Measurements from ENCODE around the gene CSRNP3.

DNA sequence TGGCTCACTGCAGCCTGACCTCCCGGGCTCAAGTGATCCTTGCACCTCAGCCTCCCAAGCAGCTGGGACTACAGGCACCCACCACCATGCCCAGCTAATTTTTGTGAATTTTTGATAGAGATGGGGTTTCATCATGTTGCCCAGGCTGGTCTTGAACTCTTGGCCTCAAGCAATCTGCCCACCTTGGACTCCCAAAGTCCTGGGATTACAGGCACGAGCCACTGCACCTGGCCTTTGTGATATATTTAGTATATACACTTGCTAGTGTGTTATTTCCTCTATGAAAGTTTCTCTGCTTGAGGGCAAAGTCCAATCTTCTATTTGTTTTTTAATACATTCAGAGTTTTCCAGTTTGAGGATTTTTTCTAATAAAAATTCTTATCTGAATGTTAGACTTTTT is 205.3 kb downstream of the CSRNP3 start:
- no peak for TF ChIP-seq EZH2 (IDR thresholded peaks at IDR 0.05; ENCODE audit: low read length)
- TF ChIP-seq, protein P1, sequence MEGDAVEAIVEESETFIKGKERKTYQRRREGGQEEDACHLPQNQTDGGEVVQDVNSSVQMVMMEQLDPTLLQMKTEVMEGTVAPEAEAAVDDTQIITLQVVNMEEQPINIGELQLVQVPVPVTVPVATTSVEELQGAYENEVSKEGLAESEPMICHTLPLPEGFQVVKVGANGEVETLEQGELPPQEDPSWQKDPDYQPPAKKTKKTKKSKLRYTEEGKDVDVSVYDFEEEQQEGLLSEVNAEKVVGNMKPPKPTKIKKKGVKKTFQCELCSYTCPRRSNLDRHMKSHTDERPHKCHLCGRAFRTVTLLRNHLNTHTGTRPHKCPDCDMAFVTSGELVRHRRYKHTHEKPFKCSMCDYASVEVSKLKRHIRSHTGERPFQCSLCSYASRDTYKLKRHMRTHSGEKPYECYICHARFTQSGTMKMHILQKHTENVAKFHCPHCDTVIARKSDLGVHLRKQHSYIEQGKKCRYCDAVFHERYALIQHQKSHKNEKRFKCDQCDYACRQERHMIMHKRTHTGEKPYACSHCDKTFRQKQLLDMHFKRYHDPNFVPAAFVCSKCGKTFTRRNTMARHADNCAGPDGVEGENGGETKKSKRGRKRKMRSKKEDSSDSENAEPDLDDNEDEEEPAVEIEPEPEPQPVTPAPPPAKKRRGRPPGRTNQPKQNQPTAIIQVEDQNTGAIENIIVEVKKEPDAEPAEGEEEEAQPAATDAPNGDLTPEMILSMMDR (optimal IDR thresholded peaks at IDR 0.05 in 1 of 3, IDR thresholded peaks at IDR 0.05 in 1 of 3, conservative IDR thresholded peaks at IDR 0.05 in 1 of 3; ENCODE audit: extremely low read depth in 1 of 3, insufficient read depth in 2 of 3, low read length in 3 of 3) = no peak
